ENCODE results near the gene TBX2.
A peak's percentile ranks its signal among the peaks of the same experiment; 100 is the strongest.

TBX2 gene

DNA sequence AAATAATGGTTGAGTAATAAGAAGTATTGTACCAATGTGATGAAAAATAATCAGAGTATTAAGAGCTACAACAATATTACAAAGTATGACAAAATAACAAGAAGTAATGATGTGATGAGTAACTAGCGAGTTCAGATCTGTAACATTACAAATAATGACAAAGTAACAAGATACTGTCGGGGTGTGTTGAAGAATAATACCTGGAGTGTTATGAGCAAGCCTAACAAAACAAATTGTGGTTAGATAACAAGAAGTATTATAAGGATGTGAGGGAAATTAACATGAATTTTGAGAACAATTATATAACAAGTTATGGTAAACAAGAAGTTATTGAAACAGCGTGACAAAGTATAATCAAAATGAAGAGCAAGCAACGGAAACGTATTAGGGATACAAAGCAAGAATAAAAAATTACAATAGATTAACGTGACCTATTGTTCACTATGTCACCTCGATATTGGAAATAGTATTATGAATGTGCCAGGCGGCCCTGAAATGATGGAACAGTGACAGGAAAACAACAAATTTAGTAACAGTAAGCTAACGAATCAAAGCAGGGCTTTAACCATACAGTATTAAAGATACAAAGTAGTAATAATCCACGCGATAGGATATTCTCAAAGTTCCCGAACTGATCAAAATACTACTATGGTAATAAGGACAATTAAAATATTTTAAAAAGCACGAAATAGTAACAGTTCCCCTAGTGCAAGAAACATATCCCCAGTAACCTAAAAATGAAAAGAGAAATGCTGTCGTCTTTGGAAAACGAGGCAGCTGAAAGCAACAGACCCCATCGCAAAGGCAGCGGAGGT lies 54.1 kb downstream of the TBX2 start:
- H3K27ac ChIP-seq (ENCODE audit: low read depth, low read length) = no peak overlapping the region
- no peaks in the 10 kb centered on the region for H3K9me3 ChIP-seq (ENCODE audit: control insufficient read depth, insufficient read depth, low read depth, low read length)
- H3K36me3 ChIP-seq (ENCODE audit: control insufficient read depth, insufficient read depth, low read length) = no peaks in the 10 kb centered on the region
- peak overlapping the region; percentile 24; the same call in 1 of the 2 replicates for H3K4me3 ChIP-seq (ENCODE audit: low read depth, low read length)
- peaks cover 42% of the 10 kb centered on the region for H3K4me1 ChIP-seq (ENCODE audit: control insufficient read depth, insufficient read depth, low read length)
- peak overlapping the region; percentile 11 for H3K9ac ChIP-seq (ENCODE audit: low read length)
- peaks cover 98% of the 10 kb centered on the region for H3K27me3 ChIP-seq (ENCODE audit: control insufficient read depth, insufficient read depth, low read length)

DNA sequence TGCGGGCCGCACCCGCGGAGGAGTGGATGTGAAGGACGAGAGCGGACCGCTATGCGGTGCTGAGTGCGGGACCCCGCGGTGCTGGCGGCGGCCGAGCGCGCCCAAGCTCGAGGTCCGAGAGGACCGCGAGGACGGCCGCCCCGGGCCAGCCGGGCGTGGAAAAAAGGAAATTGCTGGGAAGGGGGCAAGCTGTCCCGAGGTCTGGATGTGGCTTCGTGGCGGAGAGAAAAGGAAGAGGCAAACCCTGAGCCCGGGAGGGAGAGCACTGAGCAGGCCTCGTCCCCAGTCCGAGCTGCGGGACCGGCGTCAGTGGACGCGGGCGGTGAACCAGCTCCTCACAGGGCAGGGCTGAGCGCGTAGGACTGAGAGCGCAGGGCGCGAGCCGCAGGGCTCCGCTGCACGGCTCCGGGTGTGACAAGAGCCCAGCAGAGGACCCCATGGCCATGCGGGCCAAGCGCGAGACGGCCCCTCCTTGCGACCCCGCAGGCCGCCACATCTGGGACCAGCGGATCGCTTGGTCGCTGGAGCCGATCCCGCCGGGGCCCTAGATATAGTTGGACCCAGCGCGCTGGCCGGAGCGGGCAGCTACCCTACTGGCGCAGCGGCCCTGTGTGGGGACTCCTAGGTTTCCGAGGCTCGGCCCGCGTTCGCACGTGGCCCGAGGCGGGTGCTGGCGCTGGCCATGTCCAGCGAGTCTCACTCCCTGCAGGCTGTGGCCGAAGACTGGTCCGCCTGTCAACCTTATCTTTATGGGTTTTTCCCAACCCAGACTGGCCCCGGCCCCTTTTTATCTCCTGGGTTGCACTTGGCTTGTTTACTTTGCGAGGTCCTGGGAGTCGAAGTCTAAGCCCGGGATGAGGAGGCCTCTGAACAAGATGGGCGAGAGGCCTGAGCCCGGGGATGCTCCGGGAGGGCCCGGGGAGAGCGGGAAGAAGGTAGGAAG lies 55.0 kb downstream of the TBX2 start:
- Histone ChIP-seq H3K4me1 (ENCODE audit: control insufficient read depth, insufficient read depth, low read length) (peaks cover 42% of the 10 kb centered on the region), H3K4me3 (ENCODE audit: low read depth, low read length) (peak overlapping the region; percentile 24; the same call in 1 of the 2 replicates), H3K27ac (ENCODE audit: low read depth, low read length) (no peak overlapping the region), H3K27me3 (ENCODE audit: control insufficient read depth, insufficient read depth, low read length) (peaks cover 100% of the 10 kb centered on the region), H3K9me3 (ENCODE audit: control insufficient read depth, insufficient read depth, low read depth, low read length) (no peaks in the 10 kb centered on the region), H3K9ac (ENCODE audit: low read length) (peak overlapping the region; percentile 11), H3K36me3 (ENCODE audit: control insufficient read depth, insufficient read depth, low read length) (no peaks in the 10 kb centered on the region)

- Histone ChIP-seq H3K9ac (ENCODE audit: low read length) (peak overlapping the region; percentile 5), H3K27me3 (ENCODE audit: control insufficient read depth, insufficient read depth, low read length) (peaks cover 100% of the 10 kb centered on the region), H3K36me3 (ENCODE audit: control insufficient read depth, insufficient read depth, low read length) (no peaks in the 10 kb centered on the region)
Observed at GRCh38 chr17:61455324-61456060, 55.8 kb downstream of the TBX2 start.

DNA sequence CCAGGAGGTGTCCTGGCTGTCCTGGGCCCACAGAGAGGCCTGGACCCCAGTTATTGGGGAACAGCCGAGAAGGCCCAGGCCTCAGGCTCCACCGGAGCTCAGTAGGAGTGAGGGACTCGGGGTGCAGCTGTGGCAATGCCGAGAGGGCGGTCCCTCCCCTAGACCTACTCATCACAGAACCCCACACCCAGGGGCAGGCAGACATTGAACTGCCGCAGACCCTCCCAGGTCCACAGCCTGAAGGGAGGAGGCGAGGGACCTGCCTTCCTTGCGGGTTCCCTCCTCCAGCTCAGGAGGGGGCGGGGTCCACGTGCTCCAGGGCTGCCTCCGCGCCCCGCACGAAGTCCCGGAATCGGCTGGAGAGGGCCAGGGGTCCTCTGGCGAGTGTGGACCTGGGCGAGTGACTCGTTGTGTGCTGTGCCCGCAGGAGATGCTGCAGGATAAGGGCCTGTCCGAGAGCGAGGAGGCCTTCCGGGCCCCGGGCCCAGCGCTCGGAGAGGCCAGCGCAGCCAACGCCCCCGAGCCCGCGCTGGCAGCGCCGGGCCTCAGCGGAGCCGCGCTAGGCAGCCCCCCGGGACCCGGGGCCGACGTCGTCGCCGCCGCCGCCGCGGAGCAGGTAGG lies 56.5 kb downstream of the TBX2 start:
- H3K9ac ChIP-seq (ENCODE audit: low read length) = peak overlapping the region; percentile 5
- H3K27me3 ChIP-seq (ENCODE audit: control insufficient read depth, insufficient read depth, low read length) = peaks cover 100% of the 10 kb centered on the region
- H3K4me3 ChIP-seq (ENCODE audit: low read depth, low read length) = peak overlapping the region; percentile 45; the same call in 1 of the 2 replicates
- no peak overlapping the region for H3K27ac ChIP-seq (ENCODE audit: low read depth, low read length)
- H3K36me3 ChIP-seq (ENCODE audit: control insufficient read depth, insufficient read depth, low read length) = no peaks in the 10 kb centered on the region
- H3K4me1 ChIP-seq (ENCODE audit: control insufficient read depth, insufficient read depth, low read length) = peaks cover 47% of the 10 kb centered on the region
- no peaks in the 10 kb centered on the region for H3K9me3 ChIP-seq (ENCODE audit: control insufficient read depth, insufficient read depth, low read depth, low read length)

More at GRCh38 chr17:61455324-61456060, 55.8 kb downstream of the TBX2 start:
- peaks cover 45% of the 10 kb centered on the region for H3K4me1 ChIP-seq (ENCODE audit: control insufficient read depth, insufficient read depth, low read length)
- no peak overlapping the region for H3K27ac ChIP-seq (ENCODE audit: low read depth, low read length)
- no peaks in the 10 kb centered on the region for H3K9me3 ChIP-seq (ENCODE audit: control insufficient read depth, insufficient read depth, low read depth, low read length)
- H3K4me3 ChIP-seq (ENCODE audit: low read depth, low read length) = peak overlapping the region; percentile 24; the same call in 1 of the 2 replicates

DNA sequence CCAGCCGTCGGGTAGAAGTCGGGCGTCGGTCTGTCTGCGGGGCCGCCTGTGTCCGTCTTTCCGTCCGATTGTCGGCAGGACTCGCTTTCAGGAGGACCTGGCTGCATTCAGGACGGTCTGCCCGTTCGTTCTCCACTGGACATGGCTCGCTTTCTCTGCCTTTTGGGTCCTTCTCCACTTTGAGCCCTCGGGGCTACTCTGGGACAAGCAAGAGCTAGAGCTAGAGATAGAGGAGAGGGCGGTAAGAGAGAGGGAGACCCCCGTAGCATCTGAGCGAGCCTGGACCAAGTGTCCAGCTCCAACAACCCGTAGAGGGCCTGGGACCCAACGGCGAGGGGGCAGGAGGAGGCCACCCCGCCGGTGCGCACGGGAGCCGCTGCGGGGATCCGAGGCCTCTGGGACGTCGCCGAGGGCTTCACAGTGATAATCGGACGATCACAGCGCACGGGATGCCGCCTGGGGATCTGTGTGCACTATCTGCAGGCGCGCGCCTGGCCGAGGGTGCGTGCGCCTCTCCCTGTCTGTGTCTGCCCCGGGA lies 57.1 kb downstream of the TBX2 start:
- H3K9ac ChIP-seq (ENCODE audit: low read length) = peak overlapping the region; percentile 13
- H3K27ac ChIP-seq (ENCODE audit: low read depth, low read length) = no peak overlapping the region
- H3K36me3 ChIP-seq (ENCODE audit: control insufficient read depth, insufficient read depth, low read length) = no peaks in the 10 kb centered on the region
- peaks cover 49% of the 10 kb centered on the region for H3K4me1 ChIP-seq (ENCODE audit: control insufficient read depth, insufficient read depth, low read length)
- H3K4me3 ChIP-seq (ENCODE audit: low read depth, low read length) = peak overlapping the region; percentile 45; the same call in 1 of the 2 replicates
- H3K9me3 ChIP-seq (ENCODE audit: control insufficient read depth, insufficient read depth, low read depth, low read length) = no peaks in the 10 kb centered on the region
- peaks cover 100% of the 10 kb centered on the region for H3K27me3 ChIP-seq (ENCODE audit: control insufficient read depth, insufficient read depth, low read length)

DNA sequence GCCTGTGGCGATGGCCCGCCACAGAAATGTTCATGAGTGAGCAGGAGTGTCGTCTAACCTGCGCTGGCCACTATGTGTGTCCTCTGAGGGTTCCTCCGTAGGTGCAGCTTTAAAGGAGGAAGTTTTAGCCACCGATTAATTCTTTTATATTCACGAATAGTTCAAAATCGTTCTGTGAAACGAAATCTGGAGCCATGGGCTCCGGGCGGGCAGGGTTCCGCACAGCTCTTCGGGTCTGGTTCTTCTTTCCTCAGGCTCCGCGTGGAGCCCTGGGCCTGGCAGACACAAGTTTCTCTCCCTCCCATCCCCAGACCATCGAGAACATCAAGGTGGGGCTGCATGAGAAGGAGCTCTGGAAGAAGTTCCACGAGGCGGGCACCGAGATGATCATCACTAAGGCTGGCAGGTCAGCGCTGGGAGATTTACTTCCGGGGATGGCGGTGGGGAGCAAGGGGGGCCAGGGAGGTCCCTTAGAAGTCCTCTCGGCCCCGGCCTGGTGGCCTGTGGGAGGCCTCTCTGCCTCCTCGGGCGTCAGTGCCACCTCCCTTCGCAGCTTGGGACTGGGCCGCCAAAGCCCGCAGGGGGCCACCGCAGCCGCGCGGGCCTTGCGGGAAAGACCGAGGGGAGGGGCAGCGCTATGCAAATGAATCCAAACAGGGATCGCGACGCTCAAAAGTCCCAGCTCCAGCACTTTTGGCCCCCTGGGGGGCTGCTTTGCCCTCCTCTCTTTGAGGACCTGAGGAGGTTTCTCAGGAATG lies 57.8 kb downstream of the TBX2 start:
- H3K36me3 ChIP-seq (ENCODE audit: control insufficient read depth, insufficient read depth, low read length) = no peaks in the 10 kb centered on the region
- no peak overlapping the region for H3K9ac ChIP-seq (ENCODE audit: low read length)
- H3K9me3 ChIP-seq (ENCODE audit: control insufficient read depth, insufficient read depth, low read depth, low read length) = no peaks in the 10 kb centered on the region
- H3K27me3 ChIP-seq (ENCODE audit: control insufficient read depth, insufficient read depth, low read length) = peaks cover 100% of the 10 kb centered on the region
- H3K4me1 ChIP-seq (ENCODE audit: control insufficient read depth, insufficient read depth, low read length) = peaks cover 49% of the 10 kb centered on the region
- no peak overlapping the region for H3K27ac ChIP-seq (ENCODE audit: low read depth, low read length)
- peak overlapping the region; percentile 45 for H3K4me3 ChIP-seq (ENCODE audit: low read depth, low read length)

DNA sequence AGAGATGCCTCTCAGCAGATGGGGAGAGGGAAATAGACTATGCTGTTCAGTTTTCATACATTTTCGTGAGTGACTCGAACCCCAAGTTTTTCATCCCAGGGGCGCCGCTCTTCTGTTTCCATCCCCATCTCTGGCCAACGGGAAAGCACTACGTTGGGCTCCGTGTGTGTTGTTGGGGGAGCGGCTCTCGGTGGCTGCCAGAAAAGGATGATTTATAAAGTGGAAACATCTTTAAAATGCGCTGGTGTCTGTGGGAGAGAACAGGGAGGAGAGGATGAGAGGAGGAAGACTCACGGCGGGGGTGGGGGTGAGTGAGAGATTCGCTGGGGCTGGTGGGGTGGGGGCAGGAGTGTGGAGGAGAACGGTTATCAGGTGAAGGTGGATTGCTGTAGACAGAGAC lies 58.4 kb downstream of the TBX2 start:
- H3K4me1 ChIP-seq (ENCODE audit: control insufficient read depth, insufficient read depth, low read length) = peaks cover 54% of the 10 kb centered on the region
- no peak overlapping the region for H3K9ac ChIP-seq (ENCODE audit: low read length)
- no peak overlapping the region for H3K27ac ChIP-seq (ENCODE audit: low read depth, low read length)
- H3K4me3 ChIP-seq (ENCODE audit: low read depth, low read length) = peak overlapping the region; percentile 45
- H3K36me3 ChIP-seq (ENCODE audit: control insufficient read depth, insufficient read depth, low read length) = no peaks in the 10 kb centered on the region
- no peaks in the 10 kb centered on the region for H3K9me3 ChIP-seq (ENCODE audit: control insufficient read depth, insufficient read depth, low read depth, low read length)
- peaks cover 100% of the 10 kb centered on the region for H3K27me3 ChIP-seq (ENCODE audit: control insufficient read depth, insufficient read depth, low read length)

DNA sequence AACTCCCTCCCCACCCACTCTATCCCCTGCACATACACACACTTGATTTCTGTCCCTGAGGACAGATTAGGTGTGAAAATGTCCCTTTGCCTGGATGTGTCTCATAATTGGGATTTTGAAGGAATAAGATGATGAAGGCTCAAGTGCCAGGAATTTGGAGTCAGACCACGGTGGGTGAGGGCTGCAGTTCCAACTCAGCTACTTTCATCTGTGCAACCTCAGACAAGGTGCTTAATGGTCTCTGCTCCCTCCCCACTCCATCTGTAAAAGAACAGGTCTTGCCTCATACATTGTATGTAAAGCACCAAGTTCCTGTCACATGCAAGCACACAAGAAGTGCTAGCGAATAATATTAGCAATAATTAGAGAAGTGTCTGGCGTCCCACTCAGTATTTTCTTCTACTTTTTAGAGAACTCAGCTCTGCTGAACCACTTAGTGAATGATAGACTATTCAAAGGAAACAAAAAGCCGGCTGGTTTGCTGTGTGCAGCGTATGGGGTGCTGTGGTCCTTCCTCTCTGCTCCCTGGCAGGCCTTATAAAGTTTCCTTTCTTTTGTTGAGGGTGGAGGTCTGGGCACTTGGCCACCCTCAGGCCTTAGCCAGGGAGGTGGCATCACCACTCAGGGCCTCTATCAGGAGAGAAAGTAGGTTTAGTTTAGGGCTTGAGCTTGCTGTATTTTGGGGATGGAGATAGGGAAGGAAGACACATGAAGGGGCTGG lies 58.9 kb downstream of the TBX2 start:
- Histone ChIP-seq H3K27me3 (ENCODE audit: control insufficient read depth, insufficient read depth, low read length) (peaks cover 100% of the 10 kb centered on the region), H3K9ac (ENCODE audit: low read length) (no peak overlapping the region), H3K4me3 (ENCODE audit: low read depth, low read length) (peak overlapping the region; percentile 30; the same call in 1 of the 2 replicates), H3K27ac (ENCODE audit: low read depth, low read length) (no peak overlapping the region), H3K9me3 (ENCODE audit: control insufficient read depth, insufficient read depth, low read depth, low read length) (no peaks in the 10 kb centered on the region), H3K4me1 (ENCODE audit: control insufficient read depth, insufficient read depth, low read length) (peaks cover 60% of the 10 kb centered on the region), H3K36me3 (ENCODE audit: control insufficient read depth, insufficient read depth, low read length) (no peaks in the 10 kb centered on the region)
